Stimulated activated CD4-positive, alpha-beta T cell treated with anti-CD3 and anti-CD28 coated beads, Interleukin-2, amount 100 ng/mL, for 24 hours (primary cell): ENCODE data around the gene CDC42EP5.

Source experiments
- DNase-seq, 2 donors: peaks; one replicate each; pipeline ENCODE4 v3.0.0-alpha.2; 2020

Gene CDC42EP5

DNA sequence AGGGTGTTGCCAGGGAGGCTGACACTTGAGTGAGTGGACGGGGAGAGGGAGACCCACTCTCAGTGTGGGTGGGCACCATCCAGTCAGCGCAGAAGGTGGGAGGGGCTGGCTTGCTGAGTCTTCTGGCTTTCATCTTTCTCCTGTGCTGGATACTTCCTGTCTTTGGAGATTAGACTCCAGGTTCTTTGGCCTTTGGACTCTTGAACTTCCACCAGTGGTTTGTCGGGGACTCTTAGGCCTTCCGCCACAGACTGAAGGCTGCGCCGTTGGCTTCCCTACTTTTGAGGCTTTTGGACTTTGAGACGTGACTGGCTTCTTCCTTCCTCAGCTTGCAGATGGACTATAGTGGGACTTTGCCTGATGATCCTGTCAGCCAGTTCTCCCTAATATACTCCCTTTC is 28.4 kb downstream of the CDC42EP5 start:
- DNase-seq: no peak

DNA sequence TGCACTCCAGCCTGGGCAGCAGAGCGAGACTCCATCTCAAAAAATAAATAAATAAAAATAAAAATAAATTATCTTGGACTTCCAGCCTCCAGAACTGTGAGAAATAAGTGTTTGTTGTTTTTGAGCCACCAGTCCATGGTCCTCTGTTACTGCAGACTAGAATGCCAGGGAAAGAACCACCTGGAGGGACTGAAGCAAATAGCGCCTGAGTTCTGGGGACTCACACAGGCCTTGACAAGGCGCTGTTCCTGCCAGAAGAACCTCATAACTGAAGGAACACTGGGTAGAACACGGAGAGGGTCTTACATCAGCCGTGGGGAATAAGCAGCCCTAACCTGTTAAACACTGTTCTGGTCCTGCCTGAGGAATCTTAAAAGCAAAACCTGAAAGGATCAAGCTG is 32.5 kb downstream of the CDC42EP5 start:
- no peak for DNase-seq

DNA sequence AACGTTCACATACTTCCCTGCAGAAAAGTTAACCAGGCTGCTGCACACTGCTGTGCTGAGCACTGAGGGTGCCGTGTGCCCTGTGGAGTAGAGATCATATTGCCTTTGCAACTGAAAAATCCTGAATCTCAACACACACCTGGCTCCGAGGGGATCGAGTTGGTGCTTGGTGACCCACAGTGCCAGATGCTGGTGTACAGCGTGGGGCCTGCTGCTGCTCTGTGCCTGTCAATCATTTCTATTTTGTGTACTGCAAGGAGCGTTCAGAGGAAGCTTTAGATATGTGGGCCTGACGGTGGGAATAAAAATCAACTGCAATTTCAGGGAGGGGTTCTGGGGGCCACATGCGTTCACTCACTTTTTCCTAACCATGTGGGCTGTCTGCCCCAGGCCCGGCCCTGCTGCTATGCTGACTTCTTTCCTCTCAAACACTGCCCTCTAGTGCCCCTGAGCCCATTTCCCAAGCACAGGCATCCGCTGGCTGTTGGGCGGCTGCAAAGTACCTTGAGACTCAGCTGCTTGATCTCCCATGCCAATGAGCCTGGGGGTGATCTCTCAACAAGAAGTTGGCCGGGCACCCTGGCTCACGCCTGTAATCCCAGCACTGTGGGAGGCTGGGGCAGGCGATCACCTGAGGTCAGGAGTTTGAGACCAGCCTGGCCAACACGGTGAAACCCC is 33.8 kb downstream of the CDC42EP5 start:
- DNase-seq: peak in 1 of 2 donors; percentile 44

DNA sequence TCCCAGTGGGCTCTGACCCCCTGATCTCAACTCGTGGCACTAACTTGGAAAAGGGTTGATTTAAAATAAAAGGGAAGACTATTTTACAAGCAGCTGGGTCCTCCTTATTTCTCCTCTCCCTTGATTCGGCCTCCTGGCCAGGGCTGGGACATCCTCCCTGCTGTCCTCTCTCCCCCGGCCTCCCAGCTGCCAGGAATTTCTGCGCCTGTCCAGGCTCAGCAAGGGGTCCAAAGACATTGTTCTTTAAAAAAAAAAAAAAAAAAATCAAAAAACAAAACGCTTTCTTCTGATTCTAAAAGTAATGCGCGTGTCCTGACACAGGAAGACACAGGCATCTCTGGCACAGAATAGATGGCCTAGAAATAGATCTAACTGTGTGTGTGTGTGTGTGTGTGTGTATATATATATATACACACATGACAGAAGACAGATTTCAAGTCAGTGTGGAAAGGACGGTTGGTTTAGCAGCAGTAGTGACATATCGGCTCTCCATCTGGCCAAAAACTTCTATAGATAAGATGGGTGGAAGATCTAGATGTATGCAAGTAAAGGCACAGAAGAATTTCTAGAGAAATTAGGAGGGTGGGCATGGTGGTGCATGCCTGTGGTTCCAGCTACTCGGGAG is 36.4 kb downstream of the CDC42EP5 start:
- no peak for DNase-seq

DNA sequence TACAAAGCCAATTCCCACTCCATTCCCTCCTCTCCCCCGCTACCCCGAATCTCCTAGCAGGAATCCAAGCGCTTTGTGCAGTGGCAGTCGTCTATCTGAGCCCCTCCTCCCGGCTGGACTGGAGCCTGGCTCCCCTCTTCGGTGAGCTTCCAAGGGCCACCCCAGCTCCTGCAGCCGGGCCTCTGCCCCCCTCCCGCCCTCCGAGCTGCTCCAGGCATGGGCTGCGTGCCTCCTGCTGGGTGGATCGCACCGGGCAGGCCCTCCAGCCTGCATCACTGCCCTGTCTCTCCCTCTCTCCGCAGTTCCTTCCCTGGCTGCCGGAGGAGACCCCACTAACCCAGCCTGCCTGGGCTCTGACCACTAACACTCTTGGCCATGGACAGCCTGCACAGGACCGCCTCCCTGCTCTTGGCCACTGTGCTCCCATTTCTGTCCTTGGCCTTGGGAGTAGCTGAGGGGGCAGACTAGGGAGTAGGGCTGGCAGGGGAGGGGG is 37.0 kb downstream of the CDC42EP5 start:
- DNase-seq: no peak

DNA sequence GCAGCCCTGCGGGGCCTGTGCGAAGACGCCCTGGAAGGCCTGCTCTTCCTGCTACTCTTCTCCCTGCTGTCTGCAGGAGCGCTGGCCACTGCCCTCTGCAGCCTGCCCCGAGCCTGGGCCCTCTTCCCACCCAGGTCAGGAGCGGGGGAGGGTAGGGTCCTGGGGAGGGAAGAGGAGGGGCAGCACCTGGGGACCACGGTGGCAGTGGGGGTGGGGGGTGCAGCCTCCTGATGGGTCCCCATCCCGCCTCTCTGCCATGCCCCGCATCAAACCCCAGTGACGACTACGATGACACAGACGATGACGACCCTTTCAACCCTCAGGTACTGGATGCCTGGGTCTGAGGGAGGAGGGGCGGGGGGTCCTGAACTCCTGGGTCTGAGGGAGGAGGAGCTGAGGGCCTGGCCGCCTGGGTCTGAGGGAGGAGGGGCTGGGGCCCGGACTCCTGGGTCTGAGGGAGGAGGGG is 37.5 kb downstream of the CDC42EP5 start:
- DNase-seq: no peak

DNA sequence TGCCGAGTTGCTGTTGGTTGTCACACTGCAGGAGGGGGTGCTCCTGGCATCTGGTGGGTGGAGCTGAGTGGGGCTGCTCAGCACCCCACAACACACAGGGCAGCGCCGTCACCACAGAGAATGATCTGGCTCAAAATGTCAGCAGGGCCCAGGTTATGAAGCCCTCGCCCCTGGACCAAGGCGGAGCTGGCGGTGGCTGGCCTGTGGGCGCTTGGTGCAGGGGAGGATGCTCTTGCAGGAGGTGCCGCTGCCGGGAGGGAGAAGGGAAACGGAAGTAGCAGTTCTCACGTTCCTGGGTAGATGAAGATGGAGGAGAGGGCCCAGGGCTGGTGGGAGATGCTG is 38.3 kb downstream of the CDC42EP5 start:
- no peak for DNase-seq

DNA sequence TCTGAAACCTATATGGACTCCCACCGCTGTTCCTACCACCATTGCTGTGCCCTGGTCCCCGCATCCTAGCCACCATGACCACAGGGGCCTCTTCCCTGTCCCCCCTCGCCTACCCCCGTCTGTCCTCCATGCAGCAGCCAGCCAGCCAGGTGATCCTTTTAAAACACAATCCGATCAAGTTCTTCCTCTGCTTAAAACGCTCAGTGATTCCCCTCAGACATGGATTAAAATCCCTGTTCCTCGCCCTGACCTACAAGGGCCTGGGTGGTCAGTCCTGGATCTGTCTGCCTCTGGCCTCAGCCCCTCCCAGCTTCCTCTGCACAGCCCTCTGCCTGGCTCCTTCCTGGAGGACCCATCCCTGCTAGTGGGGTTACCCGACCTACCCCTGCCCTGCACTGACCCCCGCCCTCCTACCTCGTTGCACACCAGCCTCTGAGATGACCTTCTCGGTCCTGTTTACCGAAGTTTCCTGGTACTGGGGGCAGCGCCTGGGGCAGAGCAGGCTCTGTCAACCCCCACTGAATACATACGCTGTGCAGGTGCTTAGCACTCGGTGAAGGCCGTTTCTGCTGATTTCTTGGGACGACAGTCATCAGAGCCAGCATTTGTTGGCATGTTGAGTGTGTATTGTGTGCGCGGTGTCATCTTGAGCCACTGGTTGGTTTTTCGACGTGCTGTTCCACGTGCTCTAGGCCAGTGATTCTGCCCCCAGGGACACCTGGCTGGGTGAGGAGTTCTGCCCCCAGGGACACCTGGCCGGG is 38.8 kb downstream of the CDC42EP5 start:
- DNase-seq: no peak

DNA sequence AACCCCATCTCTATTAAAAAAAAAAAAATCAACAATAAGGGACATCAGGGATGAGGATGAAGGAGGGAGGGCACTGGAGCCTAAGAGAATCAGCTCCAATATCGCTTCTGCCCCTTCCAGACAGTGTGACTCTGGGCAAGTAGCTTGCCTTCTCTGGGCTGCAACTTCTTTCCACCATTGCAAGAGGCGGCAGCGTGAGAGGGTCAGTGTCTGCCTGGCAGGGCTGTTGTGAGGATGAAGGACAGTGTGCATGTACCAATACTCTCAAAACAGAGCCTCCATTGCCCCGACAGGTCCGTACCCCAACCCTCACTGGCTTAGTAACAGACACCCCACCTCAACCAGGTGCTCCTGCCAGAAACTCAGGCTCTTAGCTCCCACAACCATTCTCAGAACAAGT is 39.4 kb downstream of the CDC42EP5 start:
- DNase-seq: no peak

DNA sequence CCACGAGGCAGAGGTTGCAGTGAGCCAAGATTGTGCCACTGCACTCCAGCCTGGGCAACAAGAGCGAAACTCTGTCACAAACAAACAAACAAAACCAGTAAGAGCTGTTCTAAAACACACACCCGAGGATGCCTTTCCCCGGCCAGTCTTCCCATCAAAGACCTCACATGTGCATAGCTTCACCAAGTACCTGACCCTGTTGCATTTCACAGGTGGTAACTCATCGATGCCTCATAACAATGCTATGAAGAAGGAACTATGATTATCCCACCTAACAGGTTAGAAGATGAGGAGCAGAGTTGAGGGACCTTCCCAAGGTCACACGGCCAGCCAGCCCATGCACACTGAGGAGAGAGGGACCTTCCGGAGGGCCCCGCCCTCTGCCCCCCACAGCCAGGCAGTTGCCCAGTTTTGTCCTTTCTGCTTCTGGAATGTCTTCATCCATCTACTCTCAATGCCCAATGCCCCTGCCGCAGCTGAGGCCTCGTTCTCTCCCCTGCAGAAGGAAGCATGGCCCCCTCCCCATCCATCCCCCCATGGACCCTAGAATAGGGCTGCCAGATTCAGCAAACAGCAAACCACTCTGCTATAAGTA is 40.9 kb downstream of the CDC42EP5 start:
- DNase-seq: no peak

DNA sequence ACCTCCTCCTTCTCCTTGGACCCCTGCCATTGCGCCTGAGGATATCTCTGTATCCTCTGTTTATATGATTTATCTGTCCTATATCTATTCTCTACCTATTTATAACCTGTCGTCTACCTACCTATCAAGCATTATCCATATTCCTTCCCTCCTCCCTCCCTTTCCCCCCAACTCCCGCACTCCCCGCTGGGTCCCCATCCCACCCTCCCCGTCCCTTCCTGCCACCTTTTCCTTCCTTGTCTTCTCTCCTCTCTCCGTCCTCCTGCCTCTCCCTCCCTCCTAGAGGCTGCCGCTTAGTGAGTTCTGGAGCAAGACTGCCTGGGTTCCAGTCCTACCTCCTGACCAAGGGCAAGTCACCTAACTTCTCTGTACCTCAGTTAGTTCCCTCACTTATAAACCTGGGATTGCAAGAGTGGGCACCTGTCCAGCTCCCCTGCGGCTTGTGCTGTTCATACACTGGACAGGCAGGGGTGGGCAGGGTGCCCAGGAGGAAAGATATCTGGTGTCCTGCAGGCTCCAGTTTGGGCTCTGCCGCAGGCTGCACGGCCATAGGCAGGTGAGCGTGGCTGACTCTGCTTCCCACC is 41.7 kb downstream of the CDC42EP5 start:
- no peak for DNase-seq

DNA sequence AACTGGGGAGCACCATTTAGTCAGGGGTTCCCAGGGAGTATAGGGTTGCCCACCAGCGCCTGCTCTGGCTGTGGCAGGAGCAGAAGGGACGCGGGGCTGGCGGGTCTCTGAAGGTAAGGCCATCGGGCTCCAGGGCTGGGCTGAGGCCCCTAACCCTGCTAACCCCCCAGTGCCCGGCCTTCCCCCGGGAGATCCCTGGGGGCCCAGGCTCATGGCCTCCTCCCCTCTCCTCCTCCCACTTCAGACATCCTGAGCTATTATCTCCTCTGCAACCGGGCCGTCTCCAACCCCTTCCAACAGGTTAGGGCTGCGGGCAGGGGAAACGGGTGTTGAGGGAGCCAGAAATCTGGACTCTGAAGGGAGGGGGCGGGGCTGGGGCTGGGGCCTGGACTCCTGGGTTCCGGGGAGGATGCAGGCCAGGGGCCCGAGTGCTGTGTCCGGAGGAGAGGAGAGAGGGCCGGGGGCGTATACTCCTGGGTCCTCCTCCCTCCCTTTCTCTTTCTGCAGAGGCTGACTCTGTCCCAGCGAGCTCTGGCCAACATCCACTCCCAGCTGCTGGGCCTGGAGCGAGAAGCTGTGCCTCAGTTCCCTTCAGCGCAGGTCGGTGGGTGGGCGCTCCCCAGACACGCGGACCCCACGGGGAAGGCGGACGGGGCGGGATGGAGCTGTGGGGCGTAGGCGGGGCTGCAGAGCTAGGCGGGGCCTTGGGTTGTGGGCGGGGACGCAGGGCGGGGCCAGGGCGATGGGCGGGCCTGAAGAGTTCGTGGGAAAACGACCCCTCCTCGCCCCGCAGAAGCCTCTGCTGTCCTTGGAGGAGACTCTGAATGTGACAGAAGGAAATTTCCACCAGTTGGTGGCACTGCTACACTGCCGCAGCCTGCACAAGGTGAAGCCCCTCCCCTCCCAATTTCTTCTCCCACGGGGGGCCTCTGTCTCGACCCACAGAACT is 42.5 kb downstream of the CDC42EP5 start:
- peak; percentile 49 to 69 for DNase-seq

DNA sequence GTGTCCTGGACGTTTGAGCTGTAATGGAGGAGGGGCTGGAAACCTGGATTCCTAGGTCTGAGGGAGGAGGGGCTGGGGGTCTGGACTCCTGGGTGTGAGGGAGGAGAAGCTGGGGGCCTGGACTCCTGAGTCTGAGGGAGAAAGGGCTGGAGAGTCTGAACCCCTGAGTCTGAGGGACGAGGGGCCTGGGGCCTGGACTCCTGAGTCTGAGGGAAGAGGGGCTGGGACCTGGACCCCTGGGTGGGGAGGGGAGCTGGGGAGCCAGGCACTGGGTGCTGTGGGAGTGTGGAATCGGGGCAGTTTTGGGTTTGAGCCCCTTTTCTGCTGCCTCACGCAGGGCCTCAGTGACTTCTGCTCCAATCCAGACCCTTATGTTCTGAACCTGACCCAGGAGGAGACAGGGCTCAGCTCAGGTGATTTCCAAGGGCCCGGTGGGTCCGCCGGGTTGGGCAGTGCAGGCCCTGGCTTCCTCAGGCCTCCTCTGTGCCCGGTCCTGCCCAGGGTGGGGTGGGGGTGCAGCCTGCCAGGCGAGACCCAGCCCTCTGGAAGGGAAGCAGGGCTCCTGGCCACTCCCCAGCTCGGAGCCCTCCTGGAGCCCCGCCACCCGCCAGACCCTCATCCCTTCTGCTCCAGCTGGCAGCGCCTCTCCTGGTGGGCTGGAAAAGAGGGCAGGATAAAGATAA is 43.4 kb downstream of the CDC42EP5 start:
- DNase-seq: no peak

DNA sequence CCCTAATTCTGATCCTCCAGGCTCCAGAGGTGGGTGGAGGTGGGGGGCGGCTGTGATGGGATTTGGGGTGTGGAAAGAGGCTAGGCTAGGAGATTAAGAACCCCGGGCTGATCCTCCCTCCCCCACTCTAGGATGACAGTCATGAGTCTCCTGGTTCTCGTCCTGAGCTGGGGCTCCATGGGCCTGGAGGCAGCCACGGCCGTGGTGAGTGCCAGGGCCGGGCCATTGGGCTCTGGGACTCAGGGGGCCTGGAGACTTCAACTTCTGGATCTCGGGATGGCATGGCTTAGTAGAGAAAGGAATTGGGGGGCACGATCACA is 44.0 kb downstream of the CDC42EP5 start:
- DNase-seq: no peak

DNA sequence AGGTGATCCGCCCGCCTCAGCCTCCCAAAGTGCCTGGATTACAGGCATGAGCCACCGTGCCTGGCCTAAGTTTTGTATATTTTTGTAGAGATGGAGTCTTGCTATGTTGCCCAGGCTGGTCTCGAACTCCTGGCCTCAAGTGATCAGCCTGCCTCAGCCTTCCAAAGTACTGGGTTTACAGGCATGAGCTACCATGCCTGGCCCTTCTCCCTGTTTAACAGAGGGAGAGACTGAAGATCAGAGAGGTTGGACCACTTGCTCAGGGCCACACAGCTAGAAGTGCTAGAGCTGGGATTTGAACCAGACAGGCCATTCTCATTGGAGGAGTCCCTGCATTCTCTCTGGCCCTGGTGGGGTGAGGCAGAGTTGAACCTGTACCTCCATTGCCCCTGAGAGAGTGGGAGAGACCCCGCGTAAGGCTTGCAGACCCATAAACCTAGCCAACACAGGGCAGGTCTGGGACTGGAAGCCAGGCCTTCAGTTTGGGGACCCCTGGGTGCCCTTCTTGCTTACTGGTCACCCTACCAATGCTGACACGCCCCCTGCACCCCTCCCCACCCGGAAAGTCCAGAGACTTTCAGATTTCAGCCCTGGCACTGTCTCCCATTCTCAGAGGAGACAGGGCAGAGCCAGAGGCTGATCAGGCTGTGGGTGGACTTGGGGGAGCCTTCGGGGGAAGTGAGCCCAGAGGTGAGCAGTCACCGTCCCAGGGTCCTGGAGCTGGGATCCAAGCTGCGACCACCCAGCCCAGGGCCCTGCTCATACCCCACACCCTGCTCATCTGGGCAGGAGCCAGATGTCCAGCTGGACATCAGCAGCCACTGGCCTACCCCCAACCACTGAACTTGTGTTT is 44.5 kb downstream of the CDC42EP5 start:
- DNase-seq: no peak

DNA sequence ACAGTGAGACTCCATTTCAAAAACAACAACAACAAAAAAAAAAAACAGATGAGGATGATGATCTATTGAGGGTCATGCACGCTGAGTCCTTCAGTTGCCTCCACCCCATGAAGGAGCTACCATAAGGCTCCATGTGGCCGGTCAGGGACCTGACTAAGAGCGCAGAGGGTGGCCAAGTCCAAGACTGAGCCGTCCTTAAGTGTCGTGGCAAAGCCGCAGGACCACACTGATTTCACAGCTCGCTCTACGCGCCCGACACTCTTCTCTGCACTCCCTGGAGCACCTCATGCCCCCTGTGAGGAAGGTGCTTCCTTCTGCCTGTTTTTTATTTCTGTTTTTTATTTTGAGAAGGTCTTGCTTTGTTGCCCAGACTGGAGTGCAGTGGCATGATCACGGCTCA is 45.5 kb downstream of the CDC42EP5 start:
- DNase-seq: no peak

DNA sequence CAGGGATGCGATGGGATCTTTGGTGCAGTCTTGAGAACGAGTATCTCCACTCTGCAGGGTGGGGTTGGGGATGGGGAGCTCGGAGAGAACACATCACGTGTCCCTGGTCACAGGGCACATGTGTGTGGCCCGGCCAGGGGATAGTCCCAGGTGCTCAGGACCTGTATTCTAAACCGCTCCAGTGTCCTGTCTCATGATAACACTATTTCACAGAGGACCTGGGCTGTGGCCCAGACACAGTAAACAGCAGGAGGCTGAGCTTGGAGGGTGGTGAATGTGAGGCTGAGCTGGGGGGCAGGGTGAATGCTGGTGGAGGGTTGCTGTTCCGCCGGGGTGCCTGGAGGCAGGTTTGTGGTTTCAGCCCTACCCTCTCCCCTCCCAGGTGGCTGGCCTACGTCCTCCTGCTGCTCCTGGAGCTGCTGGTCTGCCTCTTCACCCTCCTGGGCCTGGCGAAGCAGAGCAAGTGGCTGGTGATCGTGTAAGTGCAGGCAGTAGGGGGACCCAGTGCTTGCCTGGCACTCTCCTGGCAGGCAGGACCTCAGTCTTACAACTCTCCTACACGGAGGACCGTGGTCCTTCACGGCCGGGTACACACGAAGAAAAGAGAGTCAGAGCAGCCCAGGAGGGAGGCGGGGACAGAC is 46.7 kb downstream of the CDC42EP5 start:
- DNase-seq: no peak

DNA sequence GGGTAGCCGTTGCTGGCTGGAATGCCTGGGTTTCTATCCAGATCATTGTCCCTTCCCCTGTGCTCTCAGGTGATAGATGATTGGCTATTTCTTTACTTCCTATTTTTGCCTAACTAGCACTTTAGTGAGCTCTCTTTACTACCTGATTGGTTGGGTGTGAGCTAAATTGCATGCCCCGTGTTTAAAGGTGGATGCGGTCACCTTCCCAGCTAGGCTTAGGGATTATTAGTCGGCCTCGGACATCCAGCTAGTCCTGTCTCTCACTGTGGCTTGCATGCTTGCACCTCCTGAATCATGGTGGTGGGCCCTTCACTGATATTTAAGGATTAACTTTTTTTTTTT is 47.7 kb downstream of the CDC42EP5 start:
- DNase-seq: no peak

DNA sequence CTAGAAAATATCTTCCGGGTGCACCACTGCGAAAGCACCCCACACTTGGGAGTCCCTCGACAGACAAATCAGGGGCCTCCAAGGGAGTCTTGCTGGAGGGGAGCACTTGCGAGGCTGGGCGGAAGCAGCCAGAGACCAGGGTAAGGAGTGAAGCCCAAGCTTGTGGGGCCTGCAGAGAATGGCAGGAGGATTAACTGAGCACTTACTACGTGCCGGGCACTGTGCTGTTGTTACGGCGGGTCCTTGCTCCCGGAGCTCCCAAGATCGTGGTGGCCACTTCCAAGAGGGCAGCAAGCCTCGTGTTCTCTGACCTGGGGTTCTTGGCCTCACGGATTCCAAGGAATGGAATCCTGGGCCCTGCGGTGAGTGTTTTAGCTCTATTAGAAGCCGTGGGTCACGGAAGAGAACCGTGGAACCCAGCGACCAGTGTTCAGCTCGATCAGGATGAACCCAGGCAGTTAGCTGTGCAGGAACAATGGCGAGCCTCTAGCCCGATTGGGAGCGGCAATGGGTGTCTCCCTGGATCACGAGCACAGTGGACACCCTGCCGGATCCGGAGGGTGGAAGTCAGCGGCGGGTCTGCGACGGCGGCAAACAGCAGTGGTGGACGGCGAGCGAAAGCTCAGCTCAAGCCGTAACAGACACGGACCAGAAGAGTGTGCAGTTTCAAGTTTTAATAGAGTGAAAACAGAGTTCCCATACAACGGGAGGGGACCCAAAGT is 48.3 kb downstream of the CDC42EP5 start:
- no peak for DNase-seq

DNA sequence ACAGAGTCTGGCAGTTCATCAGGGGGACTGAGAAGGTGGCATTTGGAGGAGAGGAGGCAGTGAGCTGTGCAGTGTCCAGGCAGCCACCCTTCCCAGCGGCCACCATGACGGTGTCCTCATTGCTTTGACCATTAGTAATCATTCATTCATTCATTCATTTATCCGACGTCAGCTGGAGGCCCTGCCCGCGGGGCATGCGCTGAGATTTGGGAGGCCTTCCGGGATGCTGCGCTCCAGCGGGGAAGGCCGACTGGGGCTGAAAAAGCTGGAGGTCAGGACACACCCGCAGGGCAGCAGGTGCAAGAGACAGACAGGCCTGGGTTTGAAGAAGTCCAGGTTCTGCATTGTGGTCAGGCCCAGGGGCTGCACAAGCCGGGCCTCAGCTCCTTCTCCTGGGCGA is 48.9 kb downstream of the CDC42EP5 start:
- DNase-seq: no peak
